ENCODE data around the gene ARID3A.

The ARID3A gene

GRCh38 chr19:990119-990571, 64.3 kb downstream of the ARID3A start:
- DNase-seq = no peak

DNA sequence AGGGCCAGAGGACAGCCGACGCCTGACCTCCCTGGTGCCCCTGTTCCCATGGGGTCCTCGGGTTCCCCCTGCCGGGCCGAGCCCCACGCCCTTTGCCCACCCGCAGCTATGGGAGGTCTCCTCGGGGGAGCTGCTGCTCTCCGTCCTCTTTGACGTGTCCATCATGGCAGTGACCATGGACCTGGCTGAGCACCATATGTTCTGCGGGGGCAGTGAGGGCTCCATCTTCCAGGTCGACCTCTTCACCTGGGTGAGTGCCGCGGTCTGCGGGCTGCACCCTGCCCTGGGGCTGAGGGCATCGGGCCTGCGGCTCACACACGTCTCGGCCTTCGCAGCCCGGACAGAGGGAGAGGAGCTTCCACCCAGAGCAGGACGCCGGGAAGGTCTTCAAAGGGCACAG, 64.9 kb downstream of the ARID3A start:
- no peak for DNase-seq

- DNase-seq = peak; percentile 49
These were observed 65.5 kb downstream of the ARID3A start for GRCh38 chr19:991174-991931.

- DNase-seq = no peak
These were observed 66.3 kb downstream of the ARID3A start for GRCh38 chr19:991932-992669.

DNA sequence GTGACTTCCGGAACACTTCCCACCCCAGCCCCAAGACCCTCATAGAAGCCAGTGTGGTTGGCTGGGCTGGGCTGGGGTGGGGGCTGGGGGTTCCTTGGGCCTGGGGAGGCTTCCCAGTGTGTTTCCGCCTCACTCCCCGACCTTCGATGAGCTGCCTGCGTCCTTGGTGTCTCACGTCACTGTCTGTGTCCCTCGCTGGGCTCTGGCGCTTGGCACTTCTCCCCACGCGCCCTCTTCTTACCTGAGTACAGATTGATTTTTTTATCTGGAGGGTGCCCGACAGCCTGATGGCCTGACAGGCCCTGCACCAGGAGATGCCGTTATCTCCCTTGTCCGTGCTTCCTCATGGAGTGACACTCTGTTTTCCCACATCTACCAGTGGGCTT, 66.8 kb downstream of the ARID3A start:
- DNase-seq = no peak

DNA sequence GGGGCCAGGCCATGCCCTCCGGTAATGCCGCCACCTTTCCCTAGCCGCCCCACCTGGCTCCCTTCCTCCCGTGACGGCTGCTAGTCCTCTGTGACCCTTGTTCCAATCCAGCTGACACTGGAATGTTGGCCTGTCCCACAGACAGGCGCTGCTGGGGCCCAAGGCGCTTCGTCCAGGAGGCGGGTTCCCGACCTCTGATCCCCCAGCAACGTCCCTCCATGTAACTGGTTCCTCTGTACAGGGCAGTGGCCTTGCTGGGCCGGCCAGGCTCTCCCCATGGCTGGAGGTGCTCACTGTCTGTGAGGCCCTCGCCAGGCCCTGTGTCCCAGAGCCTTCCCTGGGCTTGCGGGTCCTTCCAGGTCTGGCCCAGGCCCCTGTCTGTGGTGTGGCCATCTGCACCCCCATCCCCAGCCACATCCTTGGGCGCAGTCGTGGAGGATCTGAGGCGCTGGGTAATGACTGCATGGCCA, 67.6 kb downstream of the ARID3A start:
- no peak for DNase-seq

DNA sequence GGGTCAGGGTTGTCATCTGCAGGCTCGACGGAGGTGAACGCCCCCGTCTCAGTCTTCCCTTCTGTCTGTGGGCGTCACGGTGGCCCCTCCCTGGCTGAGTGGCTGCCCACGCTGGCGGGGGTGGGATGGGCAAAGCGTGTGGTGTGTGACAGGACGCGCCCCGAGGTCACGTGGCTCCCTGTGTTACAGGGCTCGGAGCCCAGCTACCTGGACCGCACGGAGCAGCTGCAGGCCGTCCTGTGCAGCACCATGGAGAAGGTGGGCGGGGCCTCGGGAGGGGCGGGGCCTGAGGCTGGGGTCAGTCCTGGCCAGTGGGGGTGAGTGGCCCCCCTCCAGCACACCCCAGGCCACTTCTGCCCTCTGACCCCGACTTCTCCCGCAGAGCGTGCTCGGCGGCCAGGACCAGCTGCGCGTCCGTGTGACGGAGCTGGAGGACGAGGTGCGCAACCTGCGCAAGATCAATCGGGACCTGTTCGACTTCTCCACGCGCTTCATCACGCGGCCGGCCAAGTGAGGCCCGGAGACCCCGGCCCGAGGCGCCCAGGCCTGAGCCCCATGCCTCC, 68.1 kb downstream of the ARID3A start:
- DNase-seq = no peak

- DNase-seq = no peak
These were observed 68.7 kb downstream of the ARID3A start for GRCh38 chr19:994516-994915.

DNA sequence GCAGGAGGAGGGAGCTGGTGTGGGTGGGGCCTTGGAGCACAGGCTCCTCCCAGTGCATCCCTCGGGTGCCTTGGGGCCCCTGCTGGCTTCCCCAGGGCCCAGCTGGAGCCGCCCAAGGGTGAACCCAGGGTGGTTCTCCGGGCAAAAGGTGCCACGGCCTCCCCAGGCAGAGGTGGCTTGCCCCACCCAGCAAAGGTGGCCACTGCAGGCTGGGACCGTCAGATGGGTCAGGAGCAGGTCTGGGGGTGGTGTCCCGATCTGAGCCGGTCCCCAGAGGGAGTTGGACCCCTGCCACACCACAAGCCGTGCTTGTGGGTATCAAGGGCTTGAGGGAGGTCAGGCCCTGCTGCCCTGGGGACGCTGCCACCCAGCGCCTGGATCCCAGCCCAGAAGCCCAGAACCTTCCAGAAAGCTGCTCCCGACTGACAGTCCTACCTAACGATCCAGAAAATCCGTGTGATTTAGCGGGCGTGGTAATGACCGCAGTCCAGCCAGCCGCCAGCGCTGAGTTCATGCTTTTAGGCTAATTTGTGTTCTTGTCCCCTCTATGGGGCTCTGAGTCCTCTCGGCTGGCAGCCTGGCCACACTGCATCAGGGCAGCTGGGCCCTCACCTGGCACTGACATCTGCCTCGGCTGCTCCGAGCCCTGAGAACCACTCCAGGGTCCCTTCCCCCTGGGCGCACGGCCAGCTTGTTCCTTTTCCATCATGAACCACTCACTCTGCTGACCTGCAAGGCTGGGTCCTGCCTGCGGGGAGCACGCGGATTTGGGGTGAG, 69.4 kb downstream of the ARID3A start:
- DNase-seq = no peak

DNA sequence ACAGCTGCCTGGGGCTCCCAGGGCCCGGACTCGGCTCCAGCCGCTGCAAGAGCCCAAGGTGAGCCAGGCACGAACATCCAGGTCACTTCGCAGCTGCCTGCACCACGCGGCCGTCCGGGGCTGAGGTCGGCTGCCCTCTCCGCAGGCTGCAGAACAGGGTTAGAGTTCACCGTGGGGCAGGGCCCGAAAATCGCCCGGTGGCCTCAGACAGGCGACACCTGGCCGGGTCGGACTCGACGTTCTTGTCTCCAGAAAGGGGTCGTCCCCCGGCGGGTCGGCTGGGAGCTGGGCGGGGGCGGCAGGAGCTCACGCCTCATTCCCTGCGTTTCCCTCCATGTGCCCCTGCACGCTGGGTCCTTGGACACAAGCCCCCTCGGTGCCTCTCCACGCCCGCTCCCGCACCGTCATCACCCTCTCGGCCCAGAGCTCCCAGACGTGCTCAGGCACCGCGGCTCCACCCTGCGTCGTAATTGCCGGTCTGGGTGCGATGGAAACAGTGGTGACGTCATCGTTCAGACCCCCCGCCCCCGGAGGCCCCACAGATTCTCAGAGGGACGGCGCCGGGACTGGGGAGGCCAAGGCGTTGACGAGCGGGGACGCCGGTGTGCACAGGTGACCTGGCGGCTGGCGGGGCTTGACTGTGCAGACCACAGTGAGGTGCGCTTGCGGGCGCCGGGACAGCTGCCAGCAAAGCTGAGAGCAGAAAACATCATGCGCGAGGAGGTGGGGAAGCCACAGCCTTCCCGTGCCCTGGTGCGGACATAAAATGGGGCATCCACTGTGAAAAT, 70.4 kb downstream of the ARID3A start:
- peak; percentile 85 for DNase-seq

- DNase-seq = no peak
These were observed 72.2 kb downstream of the ARID3A start for GRCh38 chr19:998064-998463.

DNA sequence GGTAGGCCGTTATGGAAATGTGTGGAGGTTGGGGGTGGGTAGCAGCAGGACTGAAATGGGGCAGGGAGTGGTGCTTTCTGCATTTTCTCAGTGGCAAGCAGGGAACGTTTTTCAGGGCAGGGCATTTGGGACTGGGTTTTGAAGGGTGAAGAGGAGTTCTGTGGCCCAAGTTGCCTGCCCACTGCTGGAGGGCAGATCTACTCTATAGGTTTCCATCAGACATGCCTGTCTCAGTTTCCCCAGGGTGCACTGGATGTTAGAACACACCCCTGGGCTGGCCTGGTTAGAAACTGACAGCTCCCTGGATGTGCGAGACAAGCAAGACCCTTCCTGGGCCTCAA, 73.5 kb downstream of the ARID3A start:
- DNase-seq = no peak

DNA sequence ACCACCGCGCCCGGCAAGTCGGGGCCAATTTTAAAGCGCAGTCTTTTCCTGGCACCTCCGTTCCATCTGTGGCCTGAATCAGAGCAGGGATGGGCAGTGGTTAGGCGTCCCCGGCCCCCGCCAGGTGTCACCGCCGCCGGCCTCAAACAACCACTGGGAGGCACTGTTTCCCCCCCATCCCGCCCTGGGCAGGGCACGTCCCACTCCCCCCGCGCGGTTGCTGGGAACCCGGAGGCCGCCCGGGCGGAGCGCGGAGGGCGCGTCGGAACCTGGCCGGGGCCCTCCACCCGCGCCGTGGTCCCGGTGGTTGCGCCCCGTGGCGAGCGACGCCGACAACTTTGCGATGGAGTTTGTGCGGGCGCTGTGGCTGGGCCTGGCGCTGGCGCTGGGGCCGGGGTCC, 74.3 kb downstream of the ARID3A start, which contains the start of gene GRIN3B:
GRIN3B (plus strand) TSS at position 325 of the 400 bp plus-strand sequence; CDS start at position 344, 19 bp downstream.
- peak; percentile 41 for DNase-seq

GRCh38 chr19:1000591-1001537, 75.0 kb downstream of the ARID3A start:
- no peak for DNase-seq

- DNase-seq = peak; percentile 65
These were observed 75.8 kb downstream of the ARID3A start for GRCh38 chr19:1001538-1002166.

DNA sequence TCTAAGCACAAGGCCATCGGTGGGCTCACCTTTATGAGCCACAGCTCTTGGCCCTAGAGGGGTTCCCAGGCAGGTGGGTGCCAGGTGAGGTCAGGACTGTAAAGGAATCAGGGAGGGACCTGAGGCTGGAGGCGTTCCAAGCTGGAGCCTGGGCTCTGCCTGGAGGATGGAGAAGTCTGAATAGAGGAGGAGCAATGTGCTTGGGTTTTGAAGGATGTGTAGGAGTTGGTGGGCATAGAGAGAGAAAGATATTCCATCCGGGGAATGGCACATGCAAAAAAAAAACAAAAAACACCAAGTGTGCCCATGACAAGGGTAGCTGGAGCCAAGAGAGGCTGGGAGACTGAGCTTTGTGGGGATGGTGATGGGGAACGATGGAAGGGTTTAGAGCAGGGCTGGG, 76.8 kb downstream of the ARID3A start:
- DNase-seq = no peak

GRCh38 chr19:1003283-1003682, 77.4 kb downstream of the ARID3A start:
- DNase-seq = no peak

DNA sequence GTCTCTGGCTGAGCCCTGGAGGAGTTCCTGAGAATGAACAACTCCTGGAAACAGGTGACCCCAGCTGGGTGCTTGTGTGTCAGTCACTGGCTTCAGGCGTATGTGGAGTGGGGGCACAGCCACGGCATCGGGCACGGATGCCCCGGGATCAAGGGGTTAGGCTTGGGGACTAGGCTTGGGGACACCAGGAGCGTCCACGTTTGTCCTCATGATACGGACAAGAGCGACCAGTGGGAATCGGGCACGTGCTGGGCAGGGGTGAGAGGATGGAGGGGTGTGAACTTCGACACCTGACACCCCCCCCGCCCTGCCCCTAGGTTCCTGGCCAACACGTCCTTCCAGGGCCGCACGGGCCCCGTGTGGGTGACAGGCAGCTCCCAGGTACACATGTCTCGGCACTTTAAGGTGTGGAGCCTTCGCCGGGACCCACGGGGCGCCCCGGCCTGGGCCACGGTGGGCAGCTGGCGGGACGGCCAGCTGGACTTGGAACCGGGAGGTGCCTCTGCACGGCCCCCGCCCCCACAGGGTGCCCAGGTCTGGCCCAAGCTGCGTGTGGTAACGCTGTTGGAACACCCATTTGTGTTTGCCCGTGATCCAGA, 78.5 kb downstream of the ARID3A start:
- DNase-seq = no peak

DNA sequence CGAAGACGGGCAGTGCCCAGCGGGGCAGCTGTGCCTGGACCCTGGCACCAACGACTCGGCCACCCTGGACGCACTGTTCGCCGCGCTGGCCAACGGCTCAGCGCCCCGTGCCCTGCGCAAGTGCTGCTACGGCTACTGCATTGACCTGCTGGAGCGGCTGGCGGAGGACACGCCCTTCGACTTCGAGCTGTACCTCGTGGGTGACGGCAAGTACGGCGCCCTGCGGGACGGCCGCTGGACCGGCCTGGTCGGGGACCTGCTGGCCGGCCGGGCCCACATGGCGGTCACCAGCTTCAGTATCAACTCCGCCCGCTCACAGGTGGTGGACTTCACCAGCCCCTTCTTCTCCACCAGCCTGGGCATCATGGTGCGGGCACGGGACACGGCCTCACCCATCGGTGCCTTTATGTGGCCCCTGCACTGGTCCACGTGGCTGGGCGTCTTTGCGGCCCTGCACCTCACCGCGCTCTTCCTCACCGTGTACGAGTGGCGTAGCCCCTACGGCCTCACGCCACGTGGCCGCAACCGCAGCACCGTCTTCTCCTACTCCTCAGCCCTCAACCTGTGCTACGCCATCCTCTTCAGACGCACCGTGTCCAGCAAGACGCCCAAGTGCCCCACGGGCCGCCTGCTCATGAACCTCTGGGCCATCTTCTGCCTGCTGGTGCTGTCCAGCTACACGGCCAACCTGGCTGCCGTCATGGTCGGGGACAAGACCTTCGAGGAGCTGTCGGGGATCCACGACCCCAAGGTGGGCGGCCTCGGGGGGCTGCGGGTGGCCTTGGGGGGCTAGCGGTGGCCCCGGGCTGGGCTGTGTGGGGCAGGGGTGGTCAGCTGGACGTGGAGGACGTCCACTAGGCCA, 79.2 kb downstream of the ARID3A start:
- DNase-seq = no peak

Measured in effector CD4-positive, alpha-beta T cell (primary cell).